NCI-H82 treated with DMSO at 0.1 percent for 48 hours (cell line): ENCODE data around the gene MAN1C1.

Experiments
- DNase-seq: peaks from one replicate; lab custom pipeline; 2025; ENCODE audit not compliant: unreplicated experiment; lab: John Stamatoyannopoulos, UW

MAN1C1 gene

GRCh38 chr1:25797939-25798338 is 181.3 kb downstream of the MAN1C1 start:
- DNase-seq = no peak

- no peak for DNase-seq
Measured at GRCh38 chr1:25798666-25799351, 182.2 kb downstream of the MAN1C1 start.

- DNase-seq = no peak
Measured at GRCh38 chr1:25799352-25799934, 182.9 kb downstream of the MAN1C1 start.

GRCh38 chr1:25799935-25800702 is 183.5 kb downstream of the MAN1C1 start, which contains the start of gene SELENON:
SELENON (plus strand) TSS chr1:25800193; CDS start chr1:25800231, 38 bp downstream.
- no peak for DNase-seq

- no peak for DNase-seq
Measured at GRCh38 chr1:25800703-25801377, 184.2 kb downstream of the MAN1C1 start.

GRCh38 chr1:25802915-25803314 is 186.3 kb downstream of the MAN1C1 start:
- DNase-seq = no peak

GRCh38 chr1:25803368-25803767 is 186.8 kb downstream of the MAN1C1 start:
- DNase-seq = no peak

- no peak for DNase-seq
Measured at GRCh38 chr1:25804244-25804963, 187.8 kb downstream of the MAN1C1 start.

- no peak for DNase-seq
Measured at GRCh38 chr1:25804964-25805862, 188.6 kb downstream of the MAN1C1 start.

- no peak for DNase-seq
Measured at GRCh38 chr1:25805863-25806225, 189.3 kb downstream of the MAN1C1 start.

GRCh38 chr1:25806418-25806817 is 189.8 kb downstream of the MAN1C1 start:
- DNase-seq = no peak

GRCh38 chr1:25807480-25808390 is 191.1 kb downstream of the MAN1C1 start:
- DNase-seq = no peak

- DNase-seq = no peak
Measured at GRCh38 chr1:25808481-25809244, 192.1 kb downstream of the MAN1C1 start.

GRCh38 chr1:25809283-25809926 is 192.8 kb downstream of the MAN1C1 start:
- DNase-seq = no peak

GRCh38 chr1:25809929-25810328 is 193.3 kb downstream of the MAN1C1 start:
- no peak for DNase-seq

- peak; percentile 22 for DNase-seq
Measured at GRCh38 chr1:25810341-25811299, 194.0 kb downstream of the MAN1C1 start.
